Upper lobe of left lung (tissue), 6 donors: ENCODE measurements around the gene RHEB. TPM values are rescaled to one million over a fixed set of nuclear protein-coding genes. Genes with fewer than 3 reads are reported as not detected.

Source experiments
- ATAC-seq, 2 donors: fragments of 200-7000 bp; cut with Tn5 transposase; one replicate each; pipeline ENCODE4 v1.9.1; 2022; ENCODE audit warnings: mild to moderate bottlenecking in 2 of 2, moderate library complexity in 2 of 2; ENCODE audit not compliant: low FRiP score in 2 of 2
- DNase-seq, 2 donors: peaks; one replicate each; pipeline ENCODE4 v3.0.0-alpha.2; 2019 to 2020
- H3K27ac ChIP-seq, 4 donors: fragments of 200-600 bp; sonication (generic); one replicate each; pipeline ENCODE4 v1.5.1; 2016 to 2019
- H3K27me3 ChIP-seq, 4 donors: fragments of 200-600 bp; sonication (generic); one replicate each; pipeline ENCODE4 v1.5.1; 2017 to 2019
- H3K36me3 ChIP-seq, 4 donors: fragments of 200-600 bp; sonication (generic); one replicate each; pipeline ENCODE4 v1.5.1; 2016 to 2019
- H3K4me1 ChIP-seq, 4 donors: fragments of 200-600 bp; sonication (generic); one replicate each; pipeline ENCODE4 v1.5.1; 2018 to 2019
- H3K4me3 ChIP-seq, 4 donors: fragments of 200-600 bp; sonication (generic); one replicate each; pipeline ENCODE4 v1.5.1; 2017 to 2019; ENCODE audit warnings: mild to moderate bottlenecking in 2 of 4, moderate library complexity in 1 of 4
- H3K9me3 ChIP-seq, 4 donors: fragments of 200-600 bp; sonication (generic); one replicate each; pipeline ENCODE4 v1.5.1; 2018 to 2019
- CTCF ChIP-seq, 6 experiments: fragments of 450-650 bp in 4 of 6; fragments of 200-600 bp in 2 of 6; sonication (generic) in 2 of 6; IDR thresholded peaks; one replicate each; pipeline ENCODE4 v1.5.1; 2016 to 2019; ENCODE audit warnings: antibody characterized with exemption in 6 of 6
- EP300 ChIP-seq, 4 donors: sonication (generic); formaldehyde crosslinking; IDR thresholded peaks; one replicate each; pipeline ENCODE4 v1.5.1; 2017; ENCODE audit warnings: antibody characterized with exemption in 4 of 4, control low read depth in 2 of 4
- POLR2A ChIP-seq, 4 donors: fragments of 450-650 bp; IDR thresholded peaks; one replicate each; pipeline ENCODE4 v1.5.1; 2016 to 2017; ENCODE audit warnings: antibody characterized with exemption in 4 of 4, mild to moderate bottlenecking in 2 of 4
- POLR2AphosphoS5 ChIP-seq, 2 donors: sonication (generic); formaldehyde crosslinking; IDR thresholded peaks; one replicate each; pipeline ENCODE4 v1.5.1; 2017; ENCODE audit warnings: antibody characterized with exemption in 2 of 2
- WGBS, 2 donors: methylation state at CpG; one replicate each; pipeline ENCODE4 v1.1.5; 2017 to 2018; 5-methylcytosine and 5-hydroxymethylcytosine counted together
- total RNA-seq, 6 donors: library from RNA; depleted of rRNA in 4 of 6; stranded (reverse); fragments of >200 nt in 4 of 6; gene quantifications; one replicate each; pipeline versions ENCODE4 v1.1.0 to v1.2.1, GENCODE V29; 2016 to 2021
- donor health status: DM: no; HTN: no; CAD: no; lungs with moderate emphysema.
- donor health status: DM: no; HTN: yes; CAD: no; lungs with severe emphysema.

Gene RHEB
- total RNA-seq: 100 to 1,000 TPM in 2 of 6 donors, 10 to 100 TPM in 4; 63.0 to 105 (median 93.4) TPM

- WGBS, 2 donors: 0 to 2% methylated on average over 20 to 66 of the region's 66 CpGs
- H3K9me3 ChIP-seq: no peaks in the 10 kb centered on the region
- H3K27ac ChIP-seq: peak within 1 kb of the TSS; percentile 99 to 100 (median 99)
- TF ChIP-seq EP300 (IDR thresholded peaks at IDR 0.05) (no peak), CTCF (IDR thresholded peaks at IDR 0.05) (no peak), POLR2A (IDR thresholded peaks at IDR 0.05) (peak in 1 of 4 donors; percentile 60), POLR2AphosphoS5 (IDR thresholded peaks at IDR 0.05) (peak; percentile 38 to 49)
- DNase-seq (peak; percentile 97 to 98), ATAC-seq (peak; percentile 94 to 99)
- H3K27me3 ChIP-seq: no peaks in the 10 kb centered on the region
- H3K4me3 ChIP-seq: peak within 1 kb of the TSS; percentile 71 to 97 (median 87)
- H3K4me1 ChIP-seq: peaks cover 22 to 45% (median 31%) of the 10 kb centered on the region in 4 donors
- no peaks in the 10 kb centered on the region for H3K36me3 ChIP-seq
Measured at GRCh38 chr7:151519765-151520418, at the start of gene RHEB. Gene RHEB (minus strand): TSS chr7:151519895. CDS start chr7:151519511, 384 bp downstream.

- Histone ChIP-seq H3K27me3 (no peaks in the 10 kb centered on the region), H3K9me3 (no peaks in the 10 kb centered on the region), H3K4me1 (no peaks in the 10 kb centered on the region), H3K27ac (peak overlapping the region in 1 of 4 donors; percentile 35), H3K36me3 (peaks cover 3 to 43% (median 12%) of the 10 kb centered on the region in 4 donors), H3K4me3 (no peak overlapping the region)
- 48 to 62% methylated on average over 8 of the region's 8 CpGs for WGBS, 2 donors
- ATAC-seq: peak in 1 of 2 donors; percentile 90
- DNase-seq: peak in 1 of 2 donors; percentile 53
- TF ChIP-seq CTCF (IDR thresholded peaks at IDR 0.05) (no peak), EP300 (IDR thresholded peaks at IDR 0.05) (no peak), POLR2AphosphoS5 (IDR thresholded peaks at IDR 0.05) (no peak)
Measured at GRCh38 chr7:151566897-151567320, 47.2 kb upstream of the RHEB start.

- Histone ChIP-seq H3K9me3 (no peaks in the 10 kb centered on the region), H3K27me3 (no peaks in the 10 kb centered on the region), H3K36me3 (peaks cover 6 to 54% (median 16%) of the 10 kb centered on the region in 4 donors), H3K27ac (no peak overlapping the region), H3K4me1 (no peaks in the 10 kb centered on the region), H3K4me3 (no peak overlapping the region)
- no peak for TF ChIP-seq POLR2AphosphoS5 (IDR thresholded peaks at IDR 0.05)
- TF ChIP-seq EP300 (IDR thresholded peaks at IDR 0.05): no peak
- no peak for TF ChIP-seq CTCF (IDR thresholded peaks at IDR 0.05)
- no peak for TF ChIP-seq POLR2A (IDR thresholded peaks at IDR 0.05)
- no peak for ATAC-seq
- DNase-seq: no peak
- 93 to 95% methylated on average over 9 of the region's 9 CpGs for WGBS, 2 donors
Measured at GRCh38 chr7:151565541-151565940, 45.8 kb upstream of the RHEB start.

GRCh38 chr7:151560243-151560642 lies 40.5 kb upstream of the RHEB start:
- H3K4me3 ChIP-seq: no peak overlapping the region
- no peaks in the 10 kb centered on the region for H3K9me3 ChIP-seq
- H3K36me3 ChIP-seq: peaks cover 14 to 79% (median 41%) of the 10 kb centered on the region in 4 donors
- TF ChIP-seq EP300 (IDR thresholded peaks at IDR 0.05): no peak
- TF ChIP-seq POLR2AphosphoS5 (IDR thresholded peaks at IDR 0.05): no peak
- TF ChIP-seq POLR2A (IDR thresholded peaks at IDR 0.05): no peak
- TF ChIP-seq CTCF (IDR thresholded peaks at IDR 0.05): no peak
- ATAC-seq (no peak), DNase-seq (no peak)
- H3K27me3 ChIP-seq: no peaks in the 10 kb centered on the region
- WGBS, 2 donors: 91 to 95% methylated on average over 9 of the region's 9 CpGs
- no peaks in the 10 kb centered on the region for H3K4me1 ChIP-seq
- no peak overlapping the region for H3K27ac ChIP-seq
